ENCODE measurements around the gene ITPKC.
"Not testable (repeated sequence)": the region's sequence is repeated elsewhere in the genome, so short reads cannot be mapped to it uniquely, and the experiment has no call there.

Gene ITPKC

GRCh38 chr19:40741527-40742390 is 24.8 kb downstream of the ITPKC start:
- no peak for DNase-seq (ENCODE audit: low read depth)

- DNase-seq (ENCODE audit: low read depth), result no peak
Measured at GRCh38 chr19:40742477-40742876, 25.6 kb downstream of the ITPKC start.

GRCh38 chr19:40742886-40743285 is 26.0 kb downstream of the ITPKC start:
- DNase-seq (ENCODE audit: low read depth), result no peak

GRCh38 chr19:40743926-40744325 is 27.0 kb downstream of the ITPKC start:
- no peak for DNase-seq (ENCODE audit: low read depth)

GRCh38 chr19:40744554-40745401 is 27.9 kb downstream of the ITPKC start:
- DNase-seq (ENCODE audit: low read depth), result no peak

- DNase-seq (ENCODE audit: low read depth), result no peak
Measured at GRCh38 chr19:40745402-40745780, 28.5 kb downstream of the ITPKC start.

GRCh38 chr19:40747536-40747935 is 30.6 kb downstream of the ITPKC start:
- no peak for DNase-seq (ENCODE audit: low read depth)

GRCh38 chr19:40750058-40750873 is 33.4 kb downstream of the ITPKC start, which contains the start of gene ACTMAP:
Gene ACTMAP (minus strand): TSS chr19:40750477. CDS start chr19:40749803, 674 bp downstream.
- DNase-seq (ENCODE audit: low read depth), result peak; percentile 98

GRCh38 chr19:40750874-40751537 is 34.1 kb downstream of the ITPKC start, which contains the start of gene SNRPA:
Gene SNRPA (plus strand): TSS chr19:40751203. CDS start chr19:40751409, 206 bp downstream.
- DNase-seq (ENCODE audit: low read depth), result peak; percentile 90

GRCh38 chr19:40752257-40752781 is 35.4 kb downstream of the ITPKC start:
- no peak for DNase-seq (ENCODE audit: low read depth)

- no peak for DNase-seq (ENCODE audit: low read depth)
Measured at GRCh38 chr19:40754611-40755247, 37.8 kb downstream of the ITPKC start.

- no peak for DNase-seq (ENCODE audit: low read depth)
Measured at GRCh38 chr19:40755248-40755624, 38.3 kb downstream of the ITPKC start.

GRCh38 chr19:40755791-40756190 is 38.9 kb downstream of the ITPKC start:
- DNase-seq (ENCODE audit: low read depth), result no peak

GRCh38 chr19:40756502-40757110 is 39.7 kb downstream of the ITPKC start:
- no peak for DNase-seq (ENCODE audit: low read depth)

- no peak for DNase-seq (ENCODE audit: low read depth)
Measured at GRCh38 chr19:40758491-40758890, 41.6 kb downstream of the ITPKC start.

GRCh38 chr19:40759352-40759751 is 42.4 kb downstream of the ITPKC start:
- DNase-seq (ENCODE audit: low read depth), result no peak

- no peak for DNase-seq (ENCODE audit: low read depth)
Measured at GRCh38 chr19:40762754-40763470, 46.0 kb downstream of the ITPKC start.

- no peak for DNase-seq (ENCODE audit: low read depth)
Measured at GRCh38 chr19:40763526-40763925, 46.6 kb downstream of the ITPKC start.

GRCh38 chr19:40763963-40764362 is 47.1 kb downstream of the ITPKC start:
- DNase-seq (ENCODE audit: low read depth), result no peak

GRCh38 chr19:40766385-40766784 is 49.5 kb downstream of the ITPKC start:
- not testable (repeated sequence) for DNase-seq (ENCODE audit: low read depth)

Data from stimulated activated CD8-positive, alpha-beta memory T cell treated with anti-CD3 and anti-CD28 coated beads, Interleukin-7, amount 100 ng/mL, for 24 hours (primary cell).